Osteocyte (in vitro differentiated cells): ENCODE data around the gene ZNF217. TPM values are rescaled to one million over a fixed set of nuclear protein-coding genes. Genes with fewer than 3 reads are reported as not detected.
"Not testable (repeated sequence)": the region's sequence is repeated elsewhere in the genome, so short reads cannot be mapped to it uniquely, and the experiment has no call there.

Experiments used
- DNase-seq: peaks from one replicate; pipeline ENCODE4 v3.0.0; 2021; ENCODE audit warnings: mixed read lengths; ENCODE audit not compliant: unreplicated experiment; ENCODE audit errors: extremely low spot score
- H3K27ac Mint-ChIP-seq: one replicate; pipeline ENCODE4 v1.8.0; 2021; ENCODE audit warnings: mild to moderate bottlenecking, mixed read lengths; ENCODE audit not compliant: unreplicated experiment
- H3K27me3 Mint-ChIP-seq: one replicate; pipeline ENCODE4 v1.8.0; 2021; ENCODE audit warnings: mixed read lengths; ENCODE audit not compliant: unreplicated experiment
- H3K36me3 Mint-ChIP-seq: one replicate; pipeline ENCODE4 v1.8.0; 2021; ENCODE audit warnings: mixed read lengths; ENCODE audit not compliant: unreplicated experiment
- H3K4me1 Mint-ChIP-seq: one replicate; pipeline ENCODE4 v1.8.0; 2021; ENCODE audit warnings: mixed read lengths; ENCODE audit not compliant: unreplicated experiment
- H3K4me3 Mint-ChIP-seq: one replicate; pipeline ENCODE4 v1.8.0; 2021; ENCODE audit warnings: mild to moderate bottlenecking, moderate library complexity, mixed read lengths; ENCODE audit not compliant: unreplicated experiment
- H3K9me3 Mint-ChIP-seq: one replicate; pipeline ENCODE4 v1.8.0; 2021; ENCODE audit warnings: mixed read lengths; ENCODE audit not compliant: unreplicated experiment
- total RNA-seq: library from RNA; stranded (reverse); gene quantifications from 2 replicates; pipeline ENCODE4 v1.2.1, GENCODE V29; 2021
- TF ChIP-seq, protein P1 (sequence below): fragments of 200-600 bp; sonication (generic); IDR thresholded peaks from 2 replicates; pipeline ENCODE4 v1.5.0; 2021; ENCODE audit warnings: antibody characterized with exemption, mild to moderate bottlenecking, moderate library complexity

Gene ZNF217
- total RNA-seq, 1 donor from 2014 or later: 44.3 TPM

DNA sequence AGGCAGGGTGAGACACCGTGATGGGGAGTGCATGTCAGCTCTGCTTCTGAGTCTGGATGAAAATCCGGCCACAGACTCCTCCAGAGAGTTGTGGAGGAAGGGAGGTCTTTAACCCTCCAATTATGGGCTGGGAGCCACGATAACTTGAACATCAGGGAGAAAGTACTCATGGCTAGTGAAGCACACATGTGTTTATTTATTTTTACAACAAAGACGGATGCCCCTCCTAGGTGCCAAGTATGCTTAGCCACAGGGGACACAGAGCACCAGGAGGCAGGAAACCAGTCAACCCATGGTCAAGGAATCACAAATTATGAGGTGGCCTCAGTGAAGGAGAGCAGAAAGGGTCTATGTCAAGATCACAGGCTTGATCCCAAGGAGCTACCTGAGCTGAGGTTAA, 54.1 kb downstream of the ZNF217 start:
- Mint-ChIP-seq H3K27me3 (no peaks in the 10 kb centered on the region), H3K4me3 (no peak overlapping the region), H3K4me1 (peaks cover 4% of the 10 kb centered on the region), H3K36me3 (no peaks in the 10 kb centered on the region), H3K9me3 (no peaks in the 10 kb centered on the region), H3K27ac (no peak overlapping the region)
- TF ChIP-seq, protein P1, sequence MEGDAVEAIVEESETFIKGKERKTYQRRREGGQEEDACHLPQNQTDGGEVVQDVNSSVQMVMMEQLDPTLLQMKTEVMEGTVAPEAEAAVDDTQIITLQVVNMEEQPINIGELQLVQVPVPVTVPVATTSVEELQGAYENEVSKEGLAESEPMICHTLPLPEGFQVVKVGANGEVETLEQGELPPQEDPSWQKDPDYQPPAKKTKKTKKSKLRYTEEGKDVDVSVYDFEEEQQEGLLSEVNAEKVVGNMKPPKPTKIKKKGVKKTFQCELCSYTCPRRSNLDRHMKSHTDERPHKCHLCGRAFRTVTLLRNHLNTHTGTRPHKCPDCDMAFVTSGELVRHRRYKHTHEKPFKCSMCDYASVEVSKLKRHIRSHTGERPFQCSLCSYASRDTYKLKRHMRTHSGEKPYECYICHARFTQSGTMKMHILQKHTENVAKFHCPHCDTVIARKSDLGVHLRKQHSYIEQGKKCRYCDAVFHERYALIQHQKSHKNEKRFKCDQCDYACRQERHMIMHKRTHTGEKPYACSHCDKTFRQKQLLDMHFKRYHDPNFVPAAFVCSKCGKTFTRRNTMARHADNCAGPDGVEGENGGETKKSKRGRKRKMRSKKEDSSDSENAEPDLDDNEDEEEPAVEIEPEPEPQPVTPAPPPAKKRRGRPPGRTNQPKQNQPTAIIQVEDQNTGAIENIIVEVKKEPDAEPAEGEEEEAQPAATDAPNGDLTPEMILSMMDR: no peak
- DNase-seq: no peak

DNA sequence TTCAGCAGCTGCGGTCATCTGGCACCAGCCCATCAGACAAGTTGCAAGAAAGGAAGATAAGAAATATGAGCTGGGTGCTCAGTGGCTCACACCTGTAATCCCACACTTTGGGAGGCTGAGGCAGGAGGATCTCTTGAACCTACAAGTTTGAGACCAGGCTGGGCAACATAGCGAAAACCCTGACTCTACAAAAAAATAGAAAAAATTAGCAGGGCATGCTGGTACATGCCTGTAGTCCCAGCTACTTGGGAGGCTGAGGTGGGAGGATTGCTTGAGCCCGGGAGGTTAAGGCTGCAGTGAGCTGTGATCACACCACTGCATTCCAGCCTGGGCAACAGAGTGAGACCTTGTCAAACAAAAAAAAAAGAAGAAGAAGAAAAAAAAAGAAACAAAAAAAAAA, 57.3 kb downstream of the ZNF217 start:
- H3K9me3 Mint-ChIP-seq, H3K27ac Mint-ChIP-seq, DNase-seq, H3K4me3 Mint-ChIP-seq, H3K36me3 Mint-ChIP-seq, H3K27me3 Mint-ChIP-seq, H3K4me1 Mint-ChIP-seq: not testable (repeated sequence)

DNA sequence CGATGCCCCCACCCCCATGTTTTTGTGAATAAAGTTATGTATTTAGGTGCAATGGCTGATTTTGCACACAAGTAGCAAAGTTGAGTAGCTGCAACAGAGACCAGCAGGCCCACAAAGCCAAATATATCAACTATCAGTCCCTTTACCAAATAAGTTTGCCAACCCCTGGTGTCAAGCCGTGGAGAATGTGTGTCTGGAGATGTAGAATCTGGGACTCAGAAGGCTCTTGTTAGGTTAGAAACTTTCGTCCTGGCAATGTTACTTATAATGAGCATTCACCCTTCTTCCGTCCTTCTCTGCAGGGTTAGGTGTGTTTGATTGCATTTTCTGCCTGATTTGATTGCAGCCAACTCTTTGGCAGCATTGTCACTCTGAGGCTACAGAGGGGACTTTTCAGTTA, 57.8 kb downstream of the ZNF217 start:
- DNase-seq: no peak
- Mint-ChIP-seq H3K4me3 (no peak overlapping the region), H3K36me3 (no peaks in the 10 kb centered on the region), H3K9me3 (no peaks in the 10 kb centered on the region), H3K27me3 (no peaks in the 10 kb centered on the region), H3K4me1 (peaks cover 4% of the 10 kb centered on the region), H3K27ac (no peak overlapping the region)
- TF ChIP-seq, protein P1: no peak

DNA sequence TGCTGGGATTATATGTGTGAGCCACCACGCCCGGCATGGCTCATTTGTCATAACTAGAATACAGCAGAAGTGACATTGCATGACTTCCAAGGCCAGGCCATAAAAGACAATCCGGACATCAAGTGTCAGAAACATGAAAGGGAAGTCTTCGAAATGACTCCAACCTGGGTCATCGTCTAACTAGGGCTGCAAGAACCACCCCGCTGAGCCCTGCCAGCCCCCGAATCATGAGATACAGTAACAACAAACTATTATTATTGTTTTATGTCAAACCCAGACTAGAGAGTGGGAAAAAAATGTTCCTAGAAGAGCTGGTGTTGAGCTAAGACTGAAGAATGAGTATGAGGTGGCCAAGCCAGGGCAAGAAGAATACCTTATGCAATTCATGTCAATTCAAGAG, 59.6 kb downstream of the ZNF217 start:
- Mint-ChIP-seq H3K27me3 (no peaks in the 10 kb centered on the region), H3K9me3 (no peaks in the 10 kb centered on the region), H3K36me3 (no peaks in the 10 kb centered on the region), H3K27ac (no peak overlapping the region), H3K4me1 (no peaks in the 10 kb centered on the region), H3K4me3 (no peak overlapping the region)
- DNase-seq: no peak
- TF ChIP-seq, protein P1: no peak

DNA sequence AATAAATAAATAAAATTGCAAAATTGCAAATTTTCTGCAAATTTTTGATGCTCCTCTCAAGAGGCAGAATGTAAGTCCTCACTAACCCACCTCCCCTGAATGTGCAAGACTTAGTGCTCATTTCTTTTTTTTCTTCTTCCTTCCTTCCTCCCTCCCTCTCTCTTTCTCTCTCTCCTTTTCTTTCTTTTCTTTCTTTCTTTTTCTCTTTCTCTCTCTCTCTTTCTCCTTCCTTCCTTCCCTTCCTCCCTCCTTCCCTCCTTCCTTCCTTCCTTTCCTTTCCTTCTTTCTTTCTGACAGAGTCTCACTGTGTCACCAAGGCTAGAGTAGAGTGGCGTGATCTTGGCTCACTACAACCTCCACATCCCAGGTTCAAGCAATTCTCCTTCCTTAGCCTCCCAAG, 60.1 kb downstream of the ZNF217 start:
- Mint-ChIP-seq H3K4me3 (no peak overlapping the region), H3K27ac (no peak overlapping the region), H3K27me3 (no peaks in the 10 kb centered on the region), H3K9me3 (no peaks in the 10 kb centered on the region), H3K36me3 (no peaks in the 10 kb centered on the region), H3K4me1 (no peaks in the 10 kb centered on the region)
- TF ChIP-seq, protein P1: no peak
- DNase-seq: no peak

DNA sequence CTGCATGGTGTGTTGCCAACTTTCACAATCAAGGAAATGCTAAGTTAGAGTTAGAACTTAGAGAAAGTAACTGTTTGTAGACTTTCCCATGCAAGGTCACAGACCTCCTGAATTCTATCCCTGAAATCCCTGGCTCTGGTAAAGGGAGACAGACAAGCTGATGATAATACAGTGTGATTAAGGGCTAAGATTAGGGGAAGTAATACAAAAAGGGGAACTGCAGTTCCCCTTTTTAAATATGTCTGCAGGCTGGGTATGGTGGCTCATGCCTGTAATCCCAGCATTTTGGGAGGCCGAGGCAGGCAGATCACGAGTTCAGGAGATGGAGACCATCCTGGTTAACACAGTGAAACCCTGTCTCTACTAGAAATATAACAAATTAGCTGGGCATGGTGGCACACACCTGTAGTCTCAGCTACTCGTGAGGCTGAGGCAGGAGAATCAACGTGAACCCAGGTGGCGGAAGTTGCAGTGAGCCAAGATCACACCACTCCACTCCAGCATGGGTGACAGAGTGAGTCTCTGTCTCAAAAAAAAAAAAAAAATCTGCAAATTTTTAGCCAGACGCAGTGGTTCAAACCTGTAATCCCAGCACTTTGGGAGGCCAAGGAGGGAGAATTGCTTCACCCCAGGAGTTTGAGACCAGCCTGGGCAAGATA, 60.9 kb downstream of the ZNF217 start:
- not testable (repeated sequence) for H3K9me3 Mint-ChIP-seq, DNase-seq, H3K36me3 Mint-ChIP-seq, H3K4me3 Mint-ChIP-seq, H3K27ac Mint-ChIP-seq, H3K4me1 Mint-ChIP-seq, H3K27me3 Mint-ChIP-seq
